Caco-2 (cell line): ENCODE data around the gene CSRP1. TPM values are rescaled to one million over a fixed set of nuclear protein-coding genes. Genes with fewer than 3 reads are reported as not detected.

ENCODE experiments used
- BruUV-seq: library from RNA; stranded (reverse); fragments of 400-500 nt; replicated peaks from 2 replicates; lab custom pipeline; 2021; lab: Mats Ljungman, UMichigan
- CTCF ChIA-PET: fragments of 300-600 bp; sonication (Branson Sonifier 250); formaldehyde crosslinking; loops from one replicate; lab custom pipeline; 2022; ENCODE audit warnings: antibody characterized with exemption; lab: Charles Lee
- POLR2A ChIA-PET: fragments of 300-600 bp; sonication (Branson Sonifier 250); formaldehyde crosslinking; loops from one replicate; lab custom pipeline; 2022; ENCODE audit warnings: antibody characterized with exemption; lab: Charles Lee
- DNase-seq, 2 experiments: peaks; one replicate each; pipeline versions ENCODE4 v3.0.0 to v3.0.0-alpha.2; 2020 to 2022
- H3K27me3 ChIP-seq: replicated peaks from 2 replicates; pipeline ENCODE4 v1.6.0; 2011; ENCODE audit warnings: low read length; ENCODE audit not compliant: control insufficient read depth, insufficient read depth
- H3K36me3 ChIP-seq: 2 replicates; pipeline ENCODE4 v1.5.1; 2011; ENCODE audit warnings: low read length; ENCODE audit not compliant: control insufficient read depth, insufficient read depth
- H3K4me1 ChIP-seq: fragments of 250-450 bp; sonication (Bioruptor Pico); 2 replicates; pipeline ENCODE4 v1.5.1; 2020; ENCODE audit warnings: mild to moderate bottlenecking
- H3K4me3 ChIP-seq: 2 replicates; pipeline ENCODE4 v1.5.1; 2011; ENCODE audit warnings: low read depth, mild to moderate bottlenecking, control low read depth, low read length
- H3K9me3 ChIP-seq: fragments of 250-450 bp; sonication (Bioruptor Pico); 2 replicates; pipeline ENCODE4 v1.5.1; 2020; ENCODE audit warnings: mild to moderate bottlenecking, moderate library complexity
- H3K27ac Mint-ChIP-seq: one replicate; pipeline ENCODE4 v1.8.0; 2022; ENCODE audit warnings: mixed read lengths; ENCODE audit not compliant: unreplicated experiment
- H3K27me3 Mint-ChIP-seq: one replicate; pipeline ENCODE4 v1.8.0; 2022; ENCODE audit warnings: mixed read lengths; ENCODE audit not compliant: insufficient read depth, unreplicated experiment
- H3K36me3 Mint-ChIP-seq: one replicate; pipeline ENCODE4 v1.8.0; 2022; ENCODE audit warnings: mild to moderate bottlenecking, mixed read lengths; ENCODE audit not compliant: insufficient read depth, unreplicated experiment
- H3K4me1 Mint-ChIP-seq: one replicate; pipeline ENCODE4 v1.8.0; 2022; ENCODE audit warnings: low read depth, mixed read lengths; ENCODE audit not compliant: unreplicated experiment
- H3K4me3 Mint-ChIP-seq: one replicate; pipeline ENCODE4 v1.8.0; 2022; ENCODE audit warnings: mild to moderate bottlenecking, moderate library complexity, mixed read lengths; ENCODE audit not compliant: unreplicated experiment
- H3K9me3 Mint-ChIP-seq: one replicate; pipeline ENCODE4 v1.8.0; 2022; ENCODE audit warnings: mixed read lengths; ENCODE audit not compliant: unreplicated experiment
- CTCF ChIP-seq, 2 experiments: fragments of 200-600 bp in 1 of 2; IDR thresholded peaks; 1 replicate in 1 of 2; 2 replicates in 1 of 2; pipeline versions ENCODE4 v1.5.1 to v1.8.0; 2011 to 2022; ENCODE audit warnings: antibody characterized with exemption in 1 of 2, control low read depth in 1 of 2, inconsistent platforms in 1 of 2, low read depth in 1 of 2, low read length in 1 of 2, mild to moderate bottlenecking in 1 of 2, moderate library complexity in 1 of 2; ENCODE audit not compliant: insufficient read depth in 1 of 2, severe bottlenecking in 1 of 2, unreplicated experiment in 1 of 2
- intact Hi-C: fragments of 100-400 bp; cut with micrococcal nuclease; formaldehyde crosslinking; loops from one replicate; pipeline ENCODE4 v1.10.0; 2022; ENCODE audit not compliant: unreplicated experiment
- total RNA-seq: library from RNA; stranded (reverse); gene quantifications from 2 replicates; pipeline ENCODE4 v1.2.3, GENCODE V29; 2022

Gene CSRP1
- total RNA-seq, 1 experiment from 2014 or later: 60.0 TPM

GRCh38 chr1:201500670-201501120 is 6.2 kb downstream of the CSRP1 start:
- no peaks in the 10 kb centered on the region for H3K9me3 ChIP-seq
- ChIA-PET CTCF (interaction anchor here (0.9 to 6.2 kb wide), 4 partner anchors 12 to 64 kb away, joined by 3 to 46 read pairs (median 14); no protein-coding TSS in a partner anchor), POLR2A (interaction anchor here (0.5 kb wide), 1 partner anchor 15 kb away, joined by 3 read pairs; no protein-coding TSS in a partner anchor)
- no peak overlapping the region for H3K4me3 Mint-ChIP-seq
- H3K36me3 Mint-ChIP-seq: peaks cover 23% of the 10 kb centered on the region
- no peak for TF ChIP-seq CTCF (IDR thresholded peaks at IDR 0.05; ENCODE audit: insufficient read depth in 1 of 2, low read depth in 1 of 2, low read length in 1 of 2, severe bottlenecking in 1 of 2, unreplicated experiment in 1 of 2)
- no peak for DNase-seq
- no peaks in the 10 kb centered on the region for H3K36me3 ChIP-seq
- H3K4me3 ChIP-seq: no peak overlapping the region
- H3K4me1 ChIP-seq: peaks cover 55% of the 10 kb centered on the region
- no peaks in the 10 kb centered on the region for H3K27me3 ChIP-seq
- intact Hi-C loops: no loop called here
- H3K27me3 Mint-ChIP-seq: no peaks in the 10 kb centered on the region
- H3K4me1 Mint-ChIP-seq: peaks cover 33% of the 10 kb centered on the region
- no TSS peak for BruUV-seq
- peak overlapping the region; percentile 28 for H3K27ac Mint-ChIP-seq
- H3K9me3 Mint-ChIP-seq: no peaks in the 10 kb centered on the region

- Histone ChIP-seq H3K27me3 (no peaks in the 10 kb centered on the region), H3K4me3 (no peak overlapping the region), H3K9me3 (no peaks in the 10 kb centered on the region), H3K4me1 (peaks cover 48% of the 10 kb centered on the region), H3K36me3 (no peaks in the 10 kb centered on the region)
- TF ChIP-seq CTCF (IDR thresholded peaks at IDR 0.05; ENCODE audit: insufficient read depth in 1 of 2, low read depth in 1 of 2, low read length in 1 of 2, severe bottlenecking in 1 of 2, unreplicated experiment in 1 of 2): no peak
- intact Hi-C loops: no loop called here
- H3K4me1 Mint-ChIP-seq: peaks cover 26% of the 10 kb centered on the region
- no peak for DNase-seq
- H3K9me3 Mint-ChIP-seq: no peaks in the 10 kb centered on the region
- ChIA-PET POLR2A (interaction anchor here (0.5 kb wide), 1 partner anchor 16 kb away, joined by 3 read pairs; no protein-coding TSS in a partner anchor), CTCF (interaction anchor here (4.3 to 6.2 kb wide), 2 partner anchors 13 to 18 kb away, joined by 22 to 46 read pairs; no protein-coding TSS in a partner anchor)
- peaks cover 27% of the 10 kb centered on the region for H3K36me3 Mint-ChIP-seq
- peak overlapping the region; percentile 28 for H3K27ac Mint-ChIP-seq
- H3K4me3 Mint-ChIP-seq: no peak overlapping the region
- BruUV-seq: no TSS peak
- no peaks in the 10 kb centered on the region for H3K27me3 Mint-ChIP-seq
Measured at GRCh38 chr1:201499795-201500669, 6.9 kb downstream of the CSRP1 start.

GRCh38 chr1:201499191-201499590 is 7.7 kb downstream of the CSRP1 start:
- no TSS peak for BruUV-seq
- no peak for DNase-seq
- Mint-ChIP-seq H3K4me1 (peaks cover 26% of the 10 kb centered on the region), H3K27me3 (no peaks in the 10 kb centered on the region), H3K36me3 (peaks cover 31% of the 10 kb centered on the region), H3K4me3 (no peak overlapping the region), H3K9me3 (no peaks in the 10 kb centered on the region), H3K27ac (peak overlapping the region; percentile 42)
- Histone ChIP-seq H3K9me3 (no peaks in the 10 kb centered on the region), H3K4me3 (no peak overlapping the region), H3K27me3 (no peaks in the 10 kb centered on the region), H3K36me3 (no peaks in the 10 kb centered on the region), H3K4me1 (peaks cover 45% of the 10 kb centered on the region)
- intact Hi-C loops: no loop called here
- no peak for TF ChIP-seq CTCF (IDR thresholded peaks at IDR 0.05; ENCODE audit: insufficient read depth in 1 of 2, low read depth in 1 of 2, low read length in 1 of 2, severe bottlenecking in 1 of 2, unreplicated experiment in 1 of 2)
- CTCF ChIA-PET: interaction anchor here (4.3 kb wide), 1 partner anchor 14 kb away, joined by 22 read pairs; no protein-coding TSS in a partner anchor
- POLR2A ChIA-PET: no interaction called here
